Left lung (tissue), 10 donors: ENCODE results near the gene TUBB4B. TPM values are rescaled to one million over a fixed set of nuclear protein-coding genes. Genes with fewer than 3 reads are reported as not detected.

ENCODE experiments used
- ATAC-seq: fragments of 200-7000 bp; cut with Tn5 transposase; one replicate; pipeline ENCODE4 v1.9.1; 2020; ENCODE audit warnings: moderate library complexity
- DNase-seq, 4 donors: peaks; one replicate each; pipeline ENCODE4 v3.0.0-alpha.2; 2013 to 2020
- H3K27ac ChIP-seq, 2 donors: fragments of 200-600 bp; sonication (generic) in 1 of 2; one replicate each; pipeline versions ENCODE4 v1.5.0 to v1.8.0; 2020 to 2021
- H3K27me3 ChIP-seq, 2 donors: fragments of 200-600 bp; sonication (generic) in 1 of 2; one replicate each; pipeline versions ENCODE4 v1.5.0 to v1.8.0; 2020 to 2021
- H3K36me3 ChIP-seq, 2 donors: fragments of 200-600 bp; sonication (generic) in 1 of 2; one replicate each; pipeline versions ENCODE4 v1.5.0 to v1.8.0; 2020 to 2021
- H3K4me1 ChIP-seq, 2 donors: fragments of 200-600 bp; one replicate each; pipeline ENCODE4 v1.8.0; 2021
- H3K4me3 ChIP-seq, 2 donors: fragments of 200-600 bp; sonication (generic) in 1 of 2; one replicate each; pipeline versions ENCODE4 v1.5.0 to v1.8.0; 2020 to 2021; ENCODE audit warnings: mild to moderate bottlenecking in 1 of 2
- H3K9me3 ChIP-seq, 2 donors: fragments of 200-600 bp; sonication (generic) in 1 of 2; one replicate each; pipeline versions ENCODE4 v1.5.0 to v1.8.0; 2020 to 2021
- CTCF ChIP-seq, 2 donors: fragments of 200-600 bp; sonication (generic) in 1 of 2; IDR thresholded peaks; one replicate each; pipeline versions ENCODE4 v1.5.0 to v1.8.0; 2021; ENCODE audit warnings: antibody characterized with exemption in 2 of 2
- intact Hi-C, 2 donors: fragments of 100-400 bp; cut with DNase I; formaldehyde crosslinking; loops; one replicate each; pipeline versions ENCODE4 v1.11.2 to v1.14.2; 2022
- polyA plus RNA-seq, 6 donors: library from polyadenylated mRNA; unstranded; fragments of 120-200 nt; gene quantifications; one replicate each; pipeline ENCODE4 v1.2.1, GENCODE V29; 2013; ENCODE audit not compliant: insufficient read length in 6 of 6
- total RNA-seq, 2 donors: library from RNA; stranded (reverse); fragmentation: NEBNext Ultra II Directional; extraction: Animal tissue kit (Norgen Biotek cat#: 25700); gene quantifications; one replicate each; pipeline ENCODE4 v1.2.1, GENCODE V29; 2021
- donor health status: DM: no; HTN: yes; CAD: no.
- donor health status: DM: no; HTN: no; CAD: no.

Gene TUBB4B
- total and polyA plus RNA-seq, 8 donors = 196 to 337 (median 248) TPM

DNA sequence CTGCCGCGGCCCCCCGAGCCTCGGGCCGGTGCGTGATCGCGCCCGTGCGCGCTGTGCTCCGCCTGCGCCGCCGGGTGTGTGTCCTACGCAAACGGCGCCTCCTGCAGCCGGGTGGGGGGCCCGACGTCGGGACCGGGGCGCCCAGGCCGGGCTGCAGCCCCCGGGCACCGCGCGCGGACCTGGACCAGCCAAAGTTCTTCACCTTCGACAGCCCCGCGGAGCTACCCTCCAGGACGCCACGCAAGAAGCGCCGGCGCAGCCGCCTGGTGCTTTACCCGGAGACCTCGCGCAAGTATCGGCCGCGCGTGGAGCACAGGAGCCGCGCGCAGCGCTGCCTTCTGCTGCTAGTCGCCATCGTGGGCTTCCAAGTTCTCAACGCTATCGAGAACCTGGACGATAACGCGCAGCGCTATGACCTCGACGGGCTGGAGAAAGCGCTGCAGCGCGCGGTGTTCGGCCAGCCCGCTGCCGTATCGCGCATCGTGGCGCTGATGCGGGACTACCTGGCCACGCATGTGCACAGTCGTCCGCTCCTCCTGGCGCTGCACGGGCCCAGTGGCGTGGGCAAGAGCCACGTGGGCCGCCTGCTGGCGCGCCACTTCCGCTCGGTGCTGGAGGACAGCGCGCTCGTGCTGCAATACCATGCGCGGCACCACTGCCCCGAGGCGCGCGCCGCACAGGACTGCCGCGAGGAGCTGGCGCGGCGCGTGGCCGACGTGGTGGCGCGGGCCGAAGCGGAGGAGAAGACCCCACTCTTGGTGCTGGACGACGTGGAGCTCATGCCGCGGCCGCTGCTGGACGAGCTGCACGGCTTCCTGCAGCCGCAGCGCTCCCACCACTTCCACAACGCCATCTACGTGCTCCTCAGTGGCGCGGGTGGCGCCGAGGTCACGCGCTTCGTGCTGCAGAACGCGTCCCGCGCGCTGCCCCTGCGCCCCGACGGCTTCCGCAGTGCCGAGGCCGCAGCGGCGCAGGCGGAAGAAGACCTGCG lies 37.9 kb downstream of the TUBB4B start:
- TF ChIP-seq CTCF (IDR thresholded peaks at IDR 0.05) = no peak
- intact Hi-C loops = no loop called here
- peaks cover 0 to 54% of the 10 kb centered on the region in 2 donors for H3K36me3 ChIP-seq
- peak overlapping the region; percentile 93 to 96 for H3K27ac ChIP-seq
- DNase-seq = peak in 1 of 4 donors; percentile 80
- no peaks in the 10 kb centered on the region for H3K9me3 ChIP-seq
- H3K4me3 ChIP-seq = peak overlapping the region; percentile 59 to 87
- peaks cover 18 to 70% of the 10 kb centered on the region in 2 donors for H3K4me1 ChIP-seq
- ATAC-seq = no peak
- no peaks in the 10 kb centered on the region for H3K27me3 ChIP-seq

DNA sequence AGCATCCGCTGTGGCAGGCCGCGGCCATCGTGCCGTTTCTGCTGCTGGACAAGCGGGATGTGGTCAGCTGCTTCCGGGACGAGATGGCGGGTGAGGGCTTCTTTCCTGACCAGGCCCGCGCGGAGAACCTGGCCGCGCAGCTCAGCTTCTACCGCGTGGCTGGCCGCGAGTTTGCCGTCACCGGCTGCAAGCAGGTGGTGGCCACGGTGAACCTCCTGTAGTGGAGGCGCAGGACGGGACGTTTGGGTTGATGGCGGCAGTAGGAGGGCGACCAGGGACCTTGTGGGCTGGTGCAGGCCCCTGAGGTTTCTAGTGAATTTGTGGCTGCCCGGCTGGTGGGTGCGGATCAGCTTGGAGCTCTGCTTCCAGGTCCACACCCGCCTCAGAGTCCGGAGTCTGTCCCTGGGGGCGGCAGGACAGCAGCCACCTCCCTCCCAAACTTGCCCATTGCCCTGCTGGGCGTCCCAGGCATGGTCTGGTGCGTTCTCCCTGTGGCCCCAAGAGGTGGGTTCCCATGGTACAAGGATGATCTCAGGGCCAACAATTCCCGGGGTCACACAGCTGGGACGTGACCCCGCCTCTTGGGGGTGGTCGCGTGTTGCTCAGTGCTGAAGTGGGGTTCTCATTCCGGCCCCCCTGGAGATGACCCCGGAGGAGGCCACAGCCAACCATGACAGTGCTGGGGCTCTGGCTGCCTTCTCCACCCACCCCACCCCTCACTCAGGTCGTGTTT lies 38.8 kb downstream of the TUBB4B start:
- intact Hi-C loops = no loop called here
- DNase-seq = peak in 1 of 4 donors; percentile 60
- Histone ChIP-seq H3K36me3 (peaks cover 0 to 55% of the 10 kb centered on the region in 2 donors), H3K27me3 (no peaks in the 10 kb centered on the region), H3K4me3 (no peak overlapping the region), H3K27ac (no peak overlapping the region), H3K4me1 (peaks cover 15 to 70% of the 10 kb centered on the region in 2 donors), H3K9me3 (no peaks in the 10 kb centered on the region)
- ATAC-seq = no peak
- no peak for TF ChIP-seq CTCF (IDR thresholded peaks at IDR 0.05)

GRCh38 chr9:137280474-137281344 lies 39.6 kb downstream of the TUBB4B start:
- H3K9me3 ChIP-seq = no peaks in the 10 kb centered on the region
- peaks cover 0 to 55% of the 10 kb centered on the region in 2 donors for H3K36me3 ChIP-seq
- H3K27ac ChIP-seq = no peak overlapping the region
- H3K27me3 ChIP-seq = no peaks in the 10 kb centered on the region
- ATAC-seq (no peak), DNase-seq (peak in 2 of 4 donors; percentile 44 to 76)
- TF ChIP-seq CTCF (IDR thresholded peaks at IDR 0.05) = peak in 1 of 2 donors; percentile 18
- H3K4me3 ChIP-seq = no peak overlapping the region
- intact Hi-C loops = no loop called here
- peaks cover 15 to 62% of the 10 kb centered on the region in 2 donors for H3K4me1 ChIP-seq

DNA sequence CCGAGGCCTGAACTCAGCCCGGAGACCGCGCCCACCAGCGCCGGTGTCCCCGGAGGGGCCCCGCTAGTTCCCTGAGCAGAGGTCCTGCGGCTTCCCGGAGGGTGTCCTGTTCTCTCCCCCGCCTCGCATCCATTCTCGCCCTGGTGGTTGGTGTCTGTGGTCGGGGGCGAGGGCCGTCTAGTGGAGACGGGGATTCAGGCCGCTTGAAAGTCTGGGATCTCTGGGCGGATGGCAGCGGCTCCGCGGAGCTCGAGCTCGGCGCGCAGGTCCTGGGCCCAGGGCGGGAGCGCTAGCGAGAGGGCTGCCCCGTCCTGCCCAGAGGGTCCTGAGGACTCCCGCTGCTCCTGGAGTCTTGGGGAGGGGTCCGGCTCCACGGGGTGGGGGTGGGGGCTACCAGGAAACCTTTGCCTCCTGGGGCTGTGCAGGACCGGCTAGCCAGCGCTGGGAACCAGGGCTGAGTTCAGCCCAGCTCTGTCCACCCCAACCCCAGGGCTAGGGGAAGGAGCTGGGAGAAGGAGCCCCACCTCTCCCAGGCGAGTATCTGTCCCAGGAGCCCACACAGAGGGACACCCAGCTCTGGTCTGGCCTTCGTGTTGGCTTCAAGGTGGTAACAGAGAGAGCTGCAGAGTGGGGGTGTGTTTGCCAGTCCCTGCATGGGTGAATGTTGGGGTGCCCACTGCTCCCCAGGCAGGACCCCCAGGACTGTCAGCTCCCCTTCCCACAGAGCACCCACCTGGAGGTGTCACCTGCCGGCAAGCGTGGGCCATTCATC lies 40.4 kb downstream of the TUBB4B start:
- H3K27ac ChIP-seq = no peak overlapping the region
- H3K27me3 ChIP-seq = no peaks in the 10 kb centered on the region
- no peak for TF ChIP-seq CTCF (IDR thresholded peaks at IDR 0.05)

More for the DNA sequence above, 40.4 kb downstream of the TUBB4B start:
- DNase-seq (no peak), ATAC-seq (no peak)
- intact Hi-C loops = no loop called here
- H3K4me3 ChIP-seq = no peak overlapping the region
- peaks cover 10 to 53% of the 10 kb centered on the region in 2 donors for H3K4me1 ChIP-seq
- H3K9me3 ChIP-seq = no peaks in the 10 kb centered on the region
- peaks cover 0 to 55% of the 10 kb centered on the region in 2 donors for H3K36me3 ChIP-seq
